Placental pericyte (primary cell): ENCODE data around the gene ESYT1. TPM values are rescaled to one million over a fixed set of nuclear protein-coding genes. Genes with fewer than 3 reads are reported as not detected.

Experiments
- total RNA-seq: library from RNA; depleted of rRNA; stranded (reverse); fragments of >200 nt; gene quantifications from 2 replicates; pipeline ENCODE4 v1.2.3, GENCODE V29; 2012

ESYT1 gene, protein sequence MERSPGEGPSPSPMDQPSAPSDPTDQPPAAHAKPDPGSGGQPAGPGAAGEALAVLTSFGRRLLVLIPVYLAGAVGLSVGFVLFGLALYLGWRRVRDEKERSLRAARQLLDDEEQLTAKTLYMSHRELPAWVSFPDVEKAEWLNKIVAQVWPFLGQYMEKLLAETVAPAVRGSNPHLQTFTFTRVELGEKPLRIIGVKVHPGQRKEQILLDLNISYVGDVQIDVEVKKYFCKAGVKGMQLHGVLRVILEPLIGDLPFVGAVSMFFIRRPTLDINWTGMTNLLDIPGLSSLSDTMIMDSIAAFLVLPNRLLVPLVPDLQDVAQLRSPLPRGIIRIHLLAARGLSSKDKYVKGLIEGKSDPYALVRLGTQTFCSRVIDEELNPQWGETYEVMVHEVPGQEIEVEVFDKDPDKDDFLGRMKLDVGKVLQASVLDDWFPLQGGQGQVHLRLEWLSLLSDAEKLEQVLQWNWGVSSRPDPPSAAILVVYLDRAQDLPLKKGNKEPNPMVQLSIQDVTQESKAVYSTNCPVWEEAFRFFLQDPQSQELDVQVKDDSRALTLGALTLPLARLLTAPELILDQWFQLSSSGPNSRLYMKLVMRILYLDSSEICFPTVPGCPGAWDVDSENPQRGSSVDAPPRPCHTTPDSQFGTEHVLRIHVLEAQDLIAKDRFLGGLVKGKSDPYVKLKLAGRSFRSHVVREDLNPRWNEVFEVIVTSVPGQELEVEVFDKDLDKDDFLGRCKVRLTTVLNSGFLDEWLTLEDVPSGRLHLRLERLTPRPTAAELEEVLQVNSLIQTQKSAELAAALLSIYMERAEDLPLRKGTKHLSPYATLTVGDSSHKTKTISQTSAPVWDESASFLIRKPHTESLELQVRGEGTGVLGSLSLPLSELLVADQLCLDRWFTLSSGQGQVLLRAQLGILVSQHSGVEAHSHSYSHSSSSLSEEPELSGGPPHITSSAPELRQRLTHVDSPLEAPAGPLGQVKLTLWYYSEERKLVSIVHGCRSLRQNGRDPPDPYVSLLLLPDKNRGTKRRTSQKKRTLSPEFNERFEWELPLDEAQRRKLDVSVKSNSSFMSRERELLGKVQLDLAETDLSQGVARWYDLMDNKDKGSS
- total RNA-seq, result 334 and 363 TPM in 2 replicates

DNA sequence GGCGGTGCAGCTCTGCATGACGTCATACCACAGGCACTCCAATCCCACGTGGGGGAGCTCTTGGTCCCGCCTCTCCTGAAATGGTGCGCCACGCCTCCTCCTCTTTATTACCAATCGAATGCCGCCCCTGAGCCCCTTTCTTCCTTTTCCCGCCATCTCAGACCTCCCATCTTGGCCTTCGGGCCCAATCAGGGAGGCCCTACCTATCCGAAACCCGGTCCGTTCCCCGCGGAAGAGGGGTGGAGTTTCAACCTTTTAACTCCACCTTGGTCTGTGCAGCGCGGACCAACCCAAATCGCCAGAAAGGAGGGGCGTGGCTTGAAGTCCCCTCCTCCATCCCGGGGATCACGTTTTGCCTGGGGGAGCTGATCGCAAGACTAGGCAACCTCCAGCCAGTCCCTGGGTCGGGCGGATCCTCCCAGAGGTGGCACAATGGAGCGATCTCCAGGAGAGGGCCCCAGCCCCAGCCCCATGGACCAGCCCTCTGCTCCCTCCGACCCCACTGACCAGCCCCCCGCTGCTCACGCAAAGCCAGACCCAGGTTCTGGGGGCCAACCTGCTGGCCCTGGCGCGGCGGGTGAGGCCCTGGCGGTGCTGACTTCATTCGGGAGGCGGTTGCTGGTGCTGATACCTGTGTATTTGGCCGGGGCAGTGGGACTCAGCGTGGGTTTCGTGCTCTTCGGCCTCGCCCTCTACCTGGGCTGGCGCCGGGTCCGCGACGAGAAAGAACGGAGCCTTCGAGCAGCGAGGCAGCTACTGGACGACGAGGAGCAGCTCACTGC is at the start of gene ESYT1:
ESYT1 (plus strand) TSS at position 380 of the 782 bp plus-strand sequence; CDS start at position 433, 53 bp downstream.

DNA sequence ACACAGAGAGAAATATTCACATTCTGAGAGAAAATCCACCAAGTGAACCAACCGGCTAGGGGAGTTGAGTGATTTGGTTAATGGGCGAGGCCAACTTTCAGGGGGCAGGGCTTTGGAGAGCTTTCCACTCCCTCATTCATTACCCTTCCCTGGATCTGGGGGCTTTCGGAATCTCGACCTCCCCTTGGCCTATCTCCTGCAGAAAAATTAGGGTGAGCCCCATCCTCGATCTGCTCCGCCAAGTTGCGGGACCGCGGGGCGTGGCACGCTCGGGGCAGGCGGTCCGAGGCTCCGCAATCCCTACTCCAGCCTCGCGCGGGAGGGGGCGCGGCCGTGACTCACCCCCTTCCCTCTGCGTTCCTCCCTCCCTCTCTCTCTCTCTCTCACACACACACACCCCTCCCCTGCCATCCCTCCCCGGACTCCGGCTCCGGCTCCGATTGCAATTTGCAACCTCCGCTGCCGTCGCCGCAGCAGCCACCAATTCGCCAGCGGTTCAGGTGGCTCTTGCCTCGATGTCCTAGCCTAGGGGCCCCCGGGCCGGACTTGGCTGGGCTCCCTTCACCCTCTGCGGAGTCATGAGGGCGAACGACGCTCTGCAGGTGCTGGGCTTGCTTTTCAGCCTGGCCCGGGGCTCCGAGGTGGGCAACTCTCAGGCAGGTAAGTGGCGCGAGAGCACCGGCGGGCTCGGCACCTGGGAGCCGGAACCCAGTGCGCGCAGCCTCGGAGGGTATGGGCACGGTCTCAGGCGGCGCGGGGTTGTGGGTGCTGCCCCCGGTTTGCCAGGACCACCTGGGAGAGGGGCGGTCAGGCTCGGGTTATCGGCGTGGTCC is 48.1 kb upstream of the ESYT1 start, which contains the start of gene ERBB3:
ERBB3 (plus strand) TSS at position 443 of the 833 bp plus-strand sequence; CDS start at position 579, 136 bp downstream.

GRCh38 chr12:56104109-56104814 is 23.8 kb upstream of the ESYT1 start, which contains the start of gene PA2G4:
Gene PA2G4, plus strand, starts transcription at chr12:56104559. Its CDS starts 179 bp downstream, at chr12:56104738.

DNA sequence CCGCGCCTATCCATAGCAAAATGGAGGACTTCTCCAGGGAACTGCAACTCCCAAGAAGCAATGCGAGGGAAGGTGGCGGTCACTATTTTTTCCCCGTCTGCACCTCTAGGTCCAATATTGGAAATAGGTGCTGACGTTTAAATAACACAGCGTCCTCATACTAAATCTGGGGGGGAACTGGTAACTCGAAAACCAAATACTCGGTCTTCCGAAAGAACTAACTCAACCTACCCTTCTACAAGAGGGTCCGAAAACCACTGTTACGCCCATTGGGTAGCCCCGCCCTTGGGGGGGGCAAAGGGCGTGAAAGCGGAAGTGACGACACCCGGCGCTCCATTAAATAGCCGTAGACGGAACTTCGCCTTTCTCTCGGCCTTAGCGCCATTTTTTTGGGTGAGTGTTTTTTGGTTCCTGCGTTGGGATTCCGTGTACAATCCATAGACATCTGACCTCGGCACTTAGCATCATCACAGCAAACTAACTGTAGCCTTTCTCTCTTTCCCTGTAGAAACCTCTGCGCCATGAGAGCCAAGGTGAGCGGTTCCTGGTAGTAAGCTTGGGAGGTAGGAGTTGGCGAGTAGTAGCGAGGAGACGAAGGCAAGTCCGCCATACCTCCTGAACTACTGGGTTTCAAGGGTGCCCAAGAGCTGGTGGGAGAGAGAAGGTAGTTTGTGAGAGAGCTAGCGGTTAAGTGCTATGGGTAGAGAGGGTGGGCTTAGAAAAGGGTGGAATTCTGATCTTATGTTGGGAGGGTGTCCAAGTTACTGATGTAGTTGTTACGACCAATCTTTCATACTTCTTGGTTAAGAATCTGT is 11.6 kb upstream of the ESYT1 start, which contains the start of gene RPL41:
RPL41 (plus strand) TSS at position 367 of the 815 bp plus-strand sequence.

GRCh38 chr12:56117778-56118687 is 10.0 kb upstream of the ESYT1 start, which contains the start of gene ZC3H10:
Gene ZC3H10, plus strand, starts transcription at chr12:56118266. Its CDS starts 2,297 bp downstream, at chr12:56120563.

DNA sequence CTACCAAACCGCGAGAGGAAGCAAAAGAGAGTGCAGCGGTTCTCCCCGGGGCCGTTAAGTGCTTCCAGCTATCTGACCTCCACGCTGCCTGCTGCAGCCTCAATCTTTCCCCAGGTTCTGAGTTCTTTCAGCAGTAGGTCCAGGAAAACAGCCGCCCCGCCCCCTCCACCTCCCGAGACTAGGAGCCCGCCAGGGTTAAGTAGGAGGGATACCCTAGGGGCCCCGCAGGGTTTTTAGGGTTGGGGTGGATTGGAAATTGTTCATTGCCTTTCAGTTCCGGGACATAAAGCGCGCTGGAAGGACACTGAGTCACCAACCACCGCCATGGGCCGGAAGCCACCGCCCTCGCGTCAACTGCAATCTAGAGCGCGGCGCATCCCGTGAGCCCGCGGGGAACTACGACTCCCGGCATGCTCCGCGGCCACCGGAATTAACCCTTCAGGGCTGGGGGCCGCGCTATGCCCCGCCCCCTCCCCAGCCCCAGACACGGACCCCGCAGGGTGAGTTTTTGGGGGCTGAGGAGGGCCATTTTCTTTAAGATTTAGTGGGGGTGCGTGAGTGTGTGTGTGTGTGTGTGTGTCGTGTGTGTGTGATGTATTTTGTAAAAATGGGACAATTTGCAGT is 24.2 kb downstream of the ESYT1 start, which contains the start of gene MYL6B:
MYL6B (plus strand) TSS at position 456 of the 624 bp plus-strand sequence. CDS start 1,332 bp downstream, outside the sequence.

GRCh38 chr12:56158029-56158925 is 30.2 kb downstream of the ESYT1 start, which contains the start of gene MYL6:
Gene MYL6, plus strand, starts transcription at chr12:56158359. Its CDS starts 43 bp downstream, at chr12:56158402.

DNA sequence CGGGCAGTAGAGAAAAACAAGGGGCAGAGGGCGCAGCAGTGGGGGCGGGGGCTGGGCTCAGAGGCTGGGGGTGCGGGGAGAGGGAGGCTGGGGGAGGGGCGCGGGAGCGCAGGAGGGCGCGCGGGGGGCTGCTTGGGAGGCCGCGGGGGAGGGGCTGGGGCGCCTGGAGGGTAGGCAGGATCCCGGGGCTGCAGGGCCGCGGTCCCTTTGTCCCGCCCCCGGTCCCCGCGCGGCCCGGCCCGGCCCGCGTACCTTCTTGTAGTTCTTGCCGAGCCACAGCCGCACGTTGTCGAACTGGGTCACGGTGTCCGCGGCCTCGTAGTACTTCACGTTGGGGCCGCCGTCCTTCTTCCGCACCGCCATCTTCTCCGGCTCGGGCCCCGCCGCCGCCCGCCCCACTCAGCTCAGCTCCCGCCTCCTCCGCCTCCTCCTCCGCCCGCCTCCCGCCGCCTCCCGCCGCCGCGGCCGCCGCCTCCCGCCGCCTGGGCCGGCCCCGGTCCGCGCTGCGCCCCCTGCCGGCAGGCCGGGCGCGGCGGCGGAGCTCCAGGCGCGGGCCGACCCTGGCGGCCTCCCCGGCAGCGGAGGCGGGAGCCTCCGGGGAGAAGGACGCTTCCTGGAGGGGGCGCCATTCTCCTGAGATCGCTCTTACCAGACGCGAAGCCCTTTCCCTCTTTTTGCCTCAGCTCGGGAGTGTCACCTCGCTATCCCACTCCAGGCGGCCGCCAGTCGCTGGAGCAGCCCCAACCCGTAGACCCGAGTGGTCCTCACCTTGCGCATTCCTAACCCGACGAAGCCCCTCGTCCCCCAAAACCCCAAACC is 61.2 kb downstream of the ESYT1 start, which contains the start of gene SMARCC2:
SMARCC2 (minus strand) TSS at position 385 of the 819 bp plus-strand sequence; CDS start at position 363, 22 bp downstream.

Other genes starting within 250 kb of the ESYT1 start
- 27.9 and 33.9 TPM in 2 replicates for gene PYM1, start 200.4 kb upstream of the ESYT1 start, total RNA-seq
- gene DGKA, start 197.1 kb upstream of the ESYT1 start, total RNA-seq, result 32.4 and 42.4 TPM in 2 replicates
- 0.72 and 0.88 TPM in 2 replicates for gene PMEL, start 162.2 kb upstream of the ESYT1 start, total RNA-seq
- gene CDK2, start 161.4 kb upstream of the ESYT1 start, total RNA-seq, result 7.2 and 73.4 TPM in 2 replicates
- 77.3 and 104 TPM in 2 replicates for gene RAB5B, start 154.2 kb upstream of the ESYT1 start, total RNA-seq
- gene SUOX, start 131.0 kb upstream of the ESYT1 start, total RNA-seq, result 5.9 and 17.3 TPM in 2 replicates
- 2.8 and 4.9 TPM in 2 replicates for gene IKZF4, start 107.2 kb upstream of the ESYT1 start, total RNA-seq
- gene RPS26, start 86.3 kb upstream of the ESYT1 start, total RNA-seq, result 329 and 597 TPM in 2 replicates
- gene ERBB3, start 48.1 kb upstream of the ESYT1 start, total RNA-seq, result under 0.01 and 0.22 TPM in 2 replicates
- 136 and 194 TPM in 2 replicates for gene PA2G4, start 23.7 kb upstream of the ESYT1 start, total RNA-seq
- gene RPL41, start 11.6 kb upstream of the ESYT1 start, total RNA-seq, result 918 and 4,761 TPM in 2 replicates
- 5.0 and 7.4 TPM in 2 replicates for gene ZC3H10, start 10.0 kb upstream of the ESYT1 start, total RNA-seq
- gene MYL6B, start 24.3 kb downstream of the ESYT1 start, total RNA-seq, result 39.5 and 81.2 TPM in 2 replicates
- gene MYL6, start 30.1 kb downstream of the ESYT1 start, total RNA-seq, result 1,095 and 1,312 TPM in 2 replicates
- 45.4 and 50.1 TPM in 2 replicates for gene SMARCC2, start 61.2 kb downstream of the ESYT1 start, total RNA-seq
- 104 and 236 TPM in 2 replicates for gene RNF41, start 93.7 kb downstream of the ESYT1 start, total RNA-seq
- gene NABP2, start 96.1 kb downstream of the ESYT1 start, total RNA-seq, result 26.3 and 42.1 TPM in 2 replicates
- gene SLC39A5, start 101.8 kb downstream of the ESYT1 start, total RNA-seq, result not detected in 2 replicates
- gene ANKRD52, start 130.1 kb downstream of the ESYT1 start, total RNA-seq, result 21.2 and 39.4 TPM in 2 replicates
- 10.3 and 14.9 TPM in 2 replicates for gene COQ10A, start 138.7 kb downstream of the ESYT1 start, total RNA-seq
- 83.4 and 160 TPM in 2 replicates for gene CS, start 172.1 kb downstream of the ESYT1 start, total RNA-seq
- 84.8 and 105 TPM in 2 replicates for gene CNPY2, start 187.7 kb downstream of the ESYT1 start, total RNA-seq
- gene PAN2, start 205.7 kb downstream of the ESYT1 start, total RNA-seq, result 13.6 and 20.6 TPM in 2 replicates
- gene IL23A, start 210.6 kb downstream of the ESYT1 start, total RNA-seq, result not detected in 2 replicates
- gene STAT2, start 231.8 kb downstream of the ESYT1 start, total RNA-seq, result 271 and 396 TPM in 2 replicates
- not detected in 2 replicates for gene APOF, start 234.6 kb downstream of the ESYT1 start, total RNA-seq